Common myeloid progenitor, CD34-positive (primary cell): ENCODE data around the gene SRRT.
A peak's percentile ranks its signal among the peaks of the same experiment; 100 is the strongest.
"Not testable (repeated sequence)": the region's sequence is repeated elsewhere in the genome, so short reads cannot be mapped to it uniquely, and the experiment has no call there.

ENCODE experiments used
- CTCF ChIA-PET: fragments of 350-600 bp; sonication (Branson Sonifier 250); formaldehyde crosslinking; loops from one replicate; lab custom pipeline; 2021; ENCODE audit warnings: antibody characterized with exemption; lab: Charles Lee
- POLR2A ChIA-PET: fragments of 350-600 bp; sonication (Branson Sonifier 250); formaldehyde crosslinking; loops from one replicate; lab custom pipeline; 2021; ENCODE audit warnings: antibody characterized with exemption; lab: Charles Lee
- DNase-seq, 3 donors: peaks; one replicate each; pipeline versions ENCODE4 v3.0.0 to v3.0.0-alpha.2; 2013
- H3K27ac ChIP-seq, 2 experiments: 1 replicate in 1 of 2; 2 replicates in 1 of 2; pipeline ENCODE4 v1.7.0; 2013; ENCODE audit warnings: inconsistent platforms in 2 of 2, low read length in 2 of 2, mild to moderate bottlenecking in 2 of 2, low read depth in 1 of 2, moderate library complexity in 1 of 2; ENCODE audit not compliant: severe bottlenecking in 2 of 2, insufficient read depth in 1 of 2, poor library complexity in 1 of 2
- H3K27me3 ChIP-seq, 5 experiments: replicated peaks in 2 of 5; 1 replicate in 3 of 5; 2 replicates in 2 of 5; pipeline versions ENCODE4 v1.6.1 to v1.7.0; 2013; ENCODE audit warnings: low read length in 4 of 5, mild to moderate bottlenecking in 2 of 5, moderate library complexity in 2 of 5, inconsistent platforms in 1 of 5; ENCODE audit not compliant: insufficient read depth in 5 of 5, control insufficient read depth in 4 of 5
- H3K36me3 ChIP-seq, 4 experiments: 1 replicate in 2 of 4; 2 replicates in 2 of 4; pipeline versions ENCODE4 v1.6.1 to v1.7.0; 2013; ENCODE audit warnings: low read length in 3 of 4, control low read depth in 1 of 4, mild to moderate bottlenecking in 1 of 4; ENCODE audit not compliant: control insufficient read depth in 4 of 4, insufficient read depth in 4 of 4
- H3K4me1 ChIP-seq, 4 experiments: 1 replicate in 3 of 4; 2 replicates in 1 of 4; pipeline versions ENCODE4 v1.6.1 to v1.7.1; 2013; ENCODE audit warnings: low read length in 3 of 4, mild to moderate bottlenecking in 3 of 4, control low read depth in 1 of 4, inconsistent platforms in 1 of 4, moderate library complexity in 1 of 4; ENCODE audit not compliant: control insufficient read depth in 4 of 4, insufficient read depth in 4 of 4; ENCODE audit errors: control extremely low read depth in 1 of 4
- H3K4me3 ChIP-seq, 7 experiments: 1 replicate in 4 of 7; 2 replicates in 3 of 7; pipeline versions ENCODE4 v1.5.1 to v1.7.0; 2013; ENCODE audit warnings: mild to moderate bottlenecking in 7 of 7, low read length in 6 of 7, moderate library complexity in 6 of 7, inconsistent platforms in 2 of 7, low read depth in 2 of 7, control low read depth in 1 of 7; ENCODE audit not compliant: insufficient read depth in 4 of 7, control insufficient read depth in 1 of 7; ENCODE audit errors: extremely low read depth in 1 of 7
- H3K9me3 ChIP-seq, 5 experiments: 1 replicate in 4 of 5; 2 replicates in 1 of 5; pipeline versions ENCODE4 v1.6.1 to v1.7.1; 2013; ENCODE audit warnings: low read length in 4 of 5, mild to moderate bottlenecking in 2 of 5, inconsistent platforms in 1 of 5, low read depth in 1 of 5, moderate library complexity in 1 of 5; ENCODE audit not compliant: control insufficient read depth in 4 of 5, insufficient read depth in 2 of 5; ENCODE audit errors: control extremely low read depth in 1 of 5
- WGBS: methylation state at CpG from one replicate; pipeline ENCODE4 v1.1.5; 2013; ENCODE audit not compliant: insufficient coverage; 5-methylcytosine and 5-hydroxymethylcytosine counted together

SRRT gene

DNA sequence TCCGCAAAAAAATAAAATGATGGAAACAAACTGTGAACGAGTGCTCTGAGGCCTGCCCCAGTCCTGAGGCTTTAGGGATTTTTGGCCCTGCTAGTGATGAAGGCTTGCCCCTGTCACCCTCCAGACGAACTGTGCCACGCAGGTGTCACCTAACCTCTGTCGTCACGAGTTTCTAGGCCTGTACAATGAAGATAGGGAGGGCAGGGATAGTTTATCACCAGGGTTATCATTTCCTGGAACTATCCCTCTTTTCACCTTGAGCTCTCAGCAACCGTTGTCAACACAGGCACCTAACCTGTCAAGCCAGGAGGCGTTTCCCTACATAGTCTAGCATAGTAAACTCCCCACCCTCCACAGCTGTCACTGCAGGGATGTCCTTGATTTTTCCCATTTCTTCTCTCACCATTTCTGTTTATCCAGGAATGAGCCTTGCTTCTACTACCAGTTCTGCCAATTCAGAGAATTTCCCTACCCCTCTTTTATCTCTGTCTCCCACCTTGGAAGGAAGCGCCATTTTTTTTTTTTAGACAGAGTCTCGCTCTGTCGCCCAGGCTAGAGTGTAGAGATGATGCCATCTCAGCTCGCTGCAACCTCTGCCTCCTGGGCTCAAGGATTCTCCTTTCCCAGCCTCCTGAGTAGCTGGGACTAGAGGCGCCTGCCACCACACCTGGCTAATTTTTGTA lies 23.0 kb downstream of the SRRT start:
- Histone ChIP-seq H3K4me3 (no peak overlapping the region), H3K9me3 (no peaks in the 10 kb centered on the region), H3K27ac (no peak overlapping the region), H3K4me1 (peaks cover 0 to 23% (median 19%) of the 10 kb centered on the region in 4 experiments), H3K27me3 (peaks cover 5 to 50% (median 16%) of the 10 kb centered on the region in 5 experiments), H3K36me3 (no peaks in the 10 kb centered on the region)
- DNase-seq = no peak
- CTCF ChIA-PET = interaction anchor here (0.7 to 3.7 kb wide), 7 partner anchors 11 to 179 kb away, joined by 3 to 19 read pairs (median 5); partner anchors contain the start of gene MUC3A
- WGBS = 80% methylated on average over 10 of the region's 13 CpGs
- POLR2A ChIA-PET = no interaction called here

DNA sequence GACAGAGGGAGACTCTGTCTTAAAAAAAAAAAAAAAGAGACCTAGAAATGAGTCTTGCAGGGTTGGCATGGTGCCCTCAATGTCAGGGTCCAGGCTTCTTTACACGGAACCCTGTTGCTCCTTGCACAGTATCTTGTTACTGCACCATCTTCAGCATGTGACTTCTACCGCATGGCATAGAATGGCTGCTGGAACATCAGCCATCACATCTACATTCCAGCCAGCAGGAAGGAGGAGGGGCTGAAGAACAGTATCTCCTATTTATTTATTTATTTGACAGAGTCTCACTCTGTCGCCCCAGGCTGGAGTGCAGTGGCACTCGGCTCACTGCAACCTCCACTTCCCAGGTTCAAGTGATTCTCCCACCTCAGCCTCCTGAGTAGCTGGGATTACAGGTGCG lies 24.5 kb downstream of the SRRT start:
- ChIA-PET POLR2A (no interaction called here), CTCF (interaction anchor here (0.7 to 3.7 kb wide), 3 partner anchors 18 to 159 kb away, joined by 3 to 19 read pairs (median 5); no protein-coding TSS in a partner anchor)
- WGBS = 100% methylated on average over 2 of the region's 5 CpGs
- no peak overlapping the region for H3K4me3 ChIP-seq
- no peaks in the 10 kb centered on the region for H3K36me3 ChIP-seq
- H3K4me1 ChIP-seq = peaks cover 0 to 23% (median 19%) of the 10 kb centered on the region in 4 experiments
- H3K27ac ChIP-seq = no peak overlapping the region
- no peak for DNase-seq
- H3K27me3 ChIP-seq = peaks cover 5 to 39% (median 10%) of the 10 kb centered on the region in 5 experiments
- no peaks in the 10 kb centered on the region for H3K9me3 ChIP-seq

DNA sequence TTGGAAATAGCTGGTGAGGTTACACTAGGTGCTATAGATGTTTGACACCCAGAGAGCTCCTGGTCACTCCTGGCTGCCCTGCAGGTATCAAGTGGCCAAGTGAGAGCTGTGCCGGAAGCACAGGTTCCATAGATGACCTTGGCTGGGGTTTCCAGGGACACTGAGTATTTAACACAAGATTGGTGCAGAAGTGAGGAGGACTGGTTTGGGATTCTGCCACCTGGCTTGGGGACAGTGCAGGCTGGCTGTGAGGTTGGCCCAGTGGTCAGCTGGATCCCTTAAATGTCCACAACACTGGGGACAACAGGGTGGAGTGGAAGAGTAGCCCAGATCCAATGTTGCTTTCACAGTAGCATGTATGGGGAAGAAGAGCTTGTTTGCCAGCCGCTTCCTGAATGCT lies 26.1 kb downstream of the SRRT start:
- WGBS = 100% methylated on average over 1 of the region's 2 CpGs
- CTCF ChIA-PET = interaction anchor here (0.9 to 3.7 kb wide), 4 partner anchors 10 to 158 kb away, joined by 3 to 19 read pairs (median 4); no protein-coding TSS in a partner anchor
- Histone ChIP-seq H3K27me3 (peaks cover 5 to 27% (median 6%) of the 10 kb centered on the region in 5 experiments), H3K9me3 (no peaks in the 10 kb centered on the region), H3K36me3 (no peaks in the 10 kb centered on the region), H3K27ac (no peak overlapping the region), H3K4me1 (peaks cover 0 to 11% (median 8%) of the 10 kb centered on the region in 4 experiments), H3K4me3 (no peak overlapping the region)
- no peak for DNase-seq
- POLR2A ChIA-PET = interaction anchor here (0.6 kb wide), 1 partner anchor 124 kb away, joined by 4 read pairs; no protein-coding TSS in a partner anchor

DNA sequence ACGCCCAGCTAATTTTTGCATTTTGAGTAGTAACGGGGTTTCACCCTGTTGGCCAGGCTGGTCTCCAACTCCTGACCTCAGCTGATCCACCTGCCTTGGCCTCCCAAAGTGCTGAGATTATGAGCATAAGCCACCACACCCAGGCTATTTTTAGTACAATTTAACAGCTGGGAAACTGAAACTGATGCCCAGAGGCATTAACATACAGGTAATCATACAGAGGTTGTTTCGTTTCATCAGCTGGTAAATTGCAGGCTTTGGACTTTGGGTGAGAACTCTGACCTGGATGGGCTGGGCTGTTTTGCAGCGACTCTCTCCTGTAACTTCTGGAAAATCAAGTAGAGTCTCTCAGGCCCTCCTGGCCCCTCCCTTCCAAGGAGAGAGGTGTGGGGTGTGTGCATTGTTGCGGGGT lies 27.0 kb downstream of the SRRT start:
- Histone ChIP-seq H3K27ac (no peak overlapping the region), H3K27me3 (peaks cover 0 to 19% (median 5%) of the 10 kb centered on the region in 5 experiments), H3K4me3 (no peak overlapping the region), H3K36me3 (no peaks in the 10 kb centered on the region), H3K4me1 (peaks cover 0 to 3% (median under 1%) of the 10 kb centered on the region in 4 experiments), H3K9me3 (no peaks in the 10 kb centered on the region)
- POLR2A ChIA-PET = no interaction called here
- WGBS = 83% methylated on average over 4 of the region's 5 CpGs
- CTCF ChIA-PET = interaction anchor here (0.9 to 2.1 kb wide), 2 partner anchors 9 to 49 kb away, joined by 3 to 4 read pairs; no protein-coding TSS in a partner anchor
- no peak for DNase-seq

DNA sequence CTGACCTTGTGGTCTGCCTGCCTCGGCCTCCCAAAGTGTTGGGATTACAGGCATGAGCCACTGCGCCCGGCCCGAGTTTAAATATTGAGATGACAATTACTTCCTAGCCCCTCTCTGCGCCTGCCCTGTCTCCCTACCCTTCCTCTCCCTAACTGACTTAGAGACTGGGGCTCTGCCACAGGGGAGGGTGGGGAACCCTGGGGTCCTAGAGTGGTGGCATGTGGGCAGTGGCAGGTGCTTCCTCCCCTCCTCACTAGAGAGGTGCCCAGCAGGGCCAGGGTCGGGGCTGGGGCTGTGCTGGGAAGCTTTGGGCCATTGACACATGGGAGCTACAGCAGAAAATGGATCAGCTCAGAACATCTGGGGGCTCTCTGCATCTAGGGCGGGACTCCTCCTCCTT lies 27.7 kb downstream of the SRRT start:
- H3K27ac ChIP-seq = no peak overlapping the region
- WGBS = 100% methylated on average over 1 of the region's 7 CpGs
- no peaks in the 10 kb centered on the region for H3K36me3 ChIP-seq
- no peaks in the 10 kb centered on the region for H3K4me1 ChIP-seq
- DNase-seq = no peak
- no peaks in the 10 kb centered on the region for H3K9me3 ChIP-seq
- peaks cover 0 to 13% (median 4%) of the 10 kb centered on the region in 5 experiments for H3K27me3 ChIP-seq
- ChIA-PET POLR2A (no interaction called here), CTCF (interaction anchor here (0.5 to 2.1 kb wide), 3 partner anchors 8 to 275 kb away, joined by 3 to 4 read pairs (median 4); no protein-coding TSS in a partner anchor)
- H3K4me3 ChIP-seq = no peak overlapping the region

DNA sequence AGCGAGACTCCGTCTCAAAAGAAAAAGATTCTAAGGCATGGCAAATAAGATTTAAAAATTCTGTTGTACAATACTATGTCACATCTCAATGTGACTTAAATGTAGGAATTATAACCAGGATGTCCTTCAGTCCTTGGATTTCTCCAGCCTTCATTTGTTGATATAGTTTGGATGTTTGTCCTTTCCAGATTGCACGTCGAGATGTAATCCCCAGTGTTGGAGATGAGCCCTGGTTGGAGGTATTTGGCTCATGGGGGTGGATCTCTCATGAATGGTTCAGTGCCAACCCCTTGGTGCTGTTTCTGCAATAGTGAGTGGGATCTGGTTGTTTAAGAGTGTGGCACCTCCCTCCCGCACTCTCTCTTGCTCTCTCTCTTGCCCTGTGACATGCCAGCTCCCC lies 33.6 kb downstream of the SRRT start:
- H3K4me3 ChIP-seq = no peak overlapping the region
- no peak for DNase-seq
- no peaks in the 10 kb centered on the region for H3K4me1 ChIP-seq
- H3K9me3 ChIP-seq = peaks cover 0 to 2% (median 0%) of the 10 kb centered on the region in 5 experiments
- ChIA-PET POLR2A (no interaction called here), CTCF (no interaction called here)
- no peaks in the 10 kb centered on the region for H3K36me3 ChIP-seq
- H3K27ac ChIP-seq = no peak overlapping the region
- WGBS = 94% methylated on average over 3 of the region's 5 CpGs
- no peaks in the 10 kb centered on the region for H3K27me3 ChIP-seq

DNA sequence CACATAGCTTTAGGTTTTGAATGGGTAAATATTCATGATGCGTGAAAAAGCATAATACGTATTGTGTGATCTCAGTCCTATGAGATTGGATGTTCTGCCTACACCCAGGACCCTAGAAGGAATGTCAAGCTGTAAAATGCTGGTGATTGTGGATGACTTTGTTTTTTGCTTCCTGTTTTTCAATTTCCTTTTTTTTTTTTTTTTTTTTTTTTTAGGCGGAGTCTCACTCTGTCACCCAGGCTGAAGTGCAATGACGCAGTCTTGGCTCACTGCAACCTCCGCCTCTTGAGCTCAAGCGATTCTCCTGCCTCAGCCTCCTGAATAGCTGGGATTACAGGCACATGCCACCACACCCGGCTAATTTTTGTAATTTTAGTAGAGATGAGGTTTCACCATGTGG lies 35.5 kb downstream of the SRRT start:
- CTCF ChIA-PET = interaction anchor here (0.6 to 1.9 kb wide), 5 partner anchors 9 to 581 kb away, joined by 3 to 6 read pairs (median 4); no protein-coding TSS in a partner anchor
- WGBS = 28% methylated on average over 4 of the region's 7 CpGs
- DNase-seq = peak; percentile 53 to 79 (median 79)
- H3K27me3 ChIP-seq, H3K4me3 ChIP-seq, H3K4me1 ChIP-seq, H3K27ac ChIP-seq, H3K36me3 ChIP-seq, POLR2A ChIA-PET, H3K9me3 ChIP-seq: not testable (repeated sequence)
